HepG2 (cell line): ENCODE measurements around the gene NOXO1. TPM values are rescaled to one million over a fixed set of nuclear protein-coding genes. Genes with fewer than 3 reads are reported as not detected.
A peak's percentile ranks its signal among the peaks of the same experiment; 100 is the strongest.

Experiments
- BCLAF1 ChIP-seq: fragments of 450-650 bp; IDR thresholded peaks from 2 replicates; pipeline ENCODE4 v1.6.1; 2017; ENCODE audit warnings: mild to moderate bottlenecking
- CHD2 ChIP-seq: IDR thresholded peaks from 2 replicates; pipeline ENCODE4 v1.6.1; 2011; ENCODE audit warnings: low read depth, low read length, improper control_type of control experiment
- DZIP1 ChIP-seq: sonication (generic); formaldehyde crosslinking; IDR thresholded peaks from 2 replicates; pipeline ENCODE4 v1.5.0; 2020; ENCODE audit warnings: mild to moderate bottlenecking, missing genetic modification reagents
- GABPA ChIP-seq, 2 experiments: IDR thresholded peaks; 2 replicates each; pipeline ENCODE4 v1.6.1; 2011 to 2016; ENCODE audit warnings: low read depth in 2 of 2, low read length in 1 of 2, missing biosample characterization in 1 of 2, missing genetic modification characterization in 1 of 2
- HHEX ChIP-seq: IDR thresholded peaks from 2 replicates; pipeline ENCODE4 v1.6.1; 2016; ENCODE audit warnings: control low read depth
- NCOR1 ChIP-seq: fragments of 200-600 bp; sonication (generic); IDR thresholded peaks from 2 replicates; pipeline ENCODE4 v1.7.0; 2017; ENCODE audit warnings: antibody characterized with exemption, low read length, borderline replicate concordance
- NR2F2 ChIP-seq: IDR thresholded peaks from 2 replicates; pipeline ENCODE4 v1.6.1; 2012; ENCODE audit warnings: low read depth, inconsistent platforms, borderline replicate concordance
- PHB2 ChIP-seq: fragments of 450-650 bp; IDR thresholded peaks from 2 replicates; pipeline ENCODE4 v1.6.1; 2018; ENCODE audit not compliant: partially characterized antibody
- REPIN1 ChIP-seq: sonication (generic); formaldehyde crosslinking; IDR thresholded peaks from 2 replicates; pipeline ENCODE4 v1.8.0; 2022; ENCODE audit warnings: missing genetic modification reagents, low read depth, mild to moderate bottlenecking, borderline replicate concordance
- TRIM24 ChIP-seq: sonication (generic); formaldehyde crosslinking; IDR thresholded peaks from 2 replicates; pipeline ENCODE4 v1.8.0; 2022; ENCODE audit warnings: mild to moderate bottlenecking, missing genetic modification reagents
- YEATS2 ChIP-seq: sonication (generic); formaldehyde crosslinking; IDR thresholded peaks from 2 replicates; pipeline ENCODE4 v1.4.0; 2020; ENCODE audit warnings: missing genetic modification reagents, borderline replicate concordance
- ZFP1 ChIP-seq: IDR thresholded peaks from 2 replicates; pipeline ENCODE4 v1.6.1; 2016
- ZNF367 ChIP-seq: sonication (generic); formaldehyde crosslinking; IDR thresholded peaks from 2 replicates; pipeline ENCODE4 v1.4.0; 2020; ENCODE audit warnings: missing genetic modification reagents, borderline replicate concordance
- ZNF432 ChIP-seq: sonication (generic); formaldehyde crosslinking; IDR thresholded peaks from 2 replicates; pipeline ENCODE4 v1.5.0; 2020; ENCODE audit warnings: missing genetic modification reagents, mild to moderate bottlenecking, borderline replicate concordance
- ZNF510 ChIP-seq: sonication (generic); formaldehyde crosslinking; IDR thresholded peaks from 2 replicates; pipeline ENCODE4 v1.4.0; 2020; ENCODE audit warnings: low read depth, mild to moderate bottlenecking, missing genetic modification reagents
- ZNF589 ChIP-seq: sonication (generic); formaldehyde crosslinking; conservative IDR thresholded peaks from 2 replicates; pipeline ENCODE4 v1.8.0; 2022; ENCODE audit warnings: mild to moderate bottlenecking, moderate library complexity, missing genetic modification reagents
- ZNF652 ChIP-seq: IDR thresholded peaks from 2 replicates; pipeline ENCODE4 v1.6.1; 2016; ENCODE audit warnings: low read depth, borderline replicate concordance
- polyA plus RNA-seq, 8 experiments: library from polyadenylated mRNA; depleted of rRNA in 3 of 8; stranded (reverse) in 7 of 8; unstranded in 1 of 8; fragments of >200 nt; fragmentation: Illumina TruSeq in 4 of 8; extraction: Trizol in 4 of 8; gene quantifications; 2 replicates each; pipeline versions ENCODE4 v1.2.1 to v1.2.3, GENCODE V29; 2011 to 2016; ENCODE audit warnings: low read depth in 4 of 8, missing spikeins in 1 of 8, mixed read lengths in 1 of 8; ENCODE audit not compliant: insufficient read depth in 1 of 8
- total RNA-seq, 5 experiments: library from RNA; depleted of rRNA; stranded (reverse); fragments of >200 nt; fragmentation: Illumina TruSeq; extraction: Trizol; gene quantifications; 2 replicates each; pipeline ENCODE4 v1.2.3, GENCODE V29; 2016; ENCODE audit warnings: low read depth in 1 of 5
- TF ChIP-seq, protein P1 (sequence below): sonication (generic); formaldehyde crosslinking; IDR thresholded peaks from 2 replicates; pipeline ENCODE4 v1.4.0; 2020; ENCODE audit warnings: missing genetic modification reagents

Gene NOXO1
- total and polyA plus RNA-seq, 2 of the 13 experiments (the other 11 are each of a cell fraction or from before 2014, with no cell fraction given) = 0.69 to 1.4 TPM

- TF ChIP-seq CHD2 = no peak
- TF ChIP-seq NR2F2 = peak; percentile 97
- TF ChIP-seq ZNF589 (CRISPR knock-in tag) = 0 out of 2 replicates have a peak, but pooled peaks have one; percentile 39
- no peak for TF ChIP-seq TRIM24 (CRISPR knock-in tag)
- peak; percentile 80; the same call in 1 of the 2 replicates for TF ChIP-seq REPIN1
- TF ChIP-seq ZNF367 (CRISPR knock-in tag) = no peak
- no peak for TF ChIP-seq ZNF652
- peak; percentile 43; the same call in 1 of the 2 replicates for TF ChIP-seq GABPA (IDR thresholded peaks at IDR 0.05; ENCODE audit: low read depth, low read length)
- no peak for TF ChIP-seq GABPA (CRISPR knock-in tag; IDR thresholded peaks at IDR 0.05; ENCODE audit: low read depth)
- TF ChIP-seq HHEX (CRISPR knock-in tag) = no peak
- TF ChIP-seq ZFP1 (CRISPR knock-in tag) = no peak; the same call in 1 of the 2 replicates
- TF ChIP-seq NCOR1 = peak; percentile 71; the same call in 1 of the 2 replicates
- no peak for TF ChIP-seq PHB2
- peak; percentile 54; the same call in 1 of the 2 replicates for TF ChIP-seq YEATS2 (CRISPR knock-in tag)
- no peak for TF ChIP-seq ZNF432 (CRISPR knock-in tag)
- no peak for TF ChIP-seq BCLAF1
- peak; percentile 36; the same call in 1 of the 2 replicates for TF ChIP-seq DZIP1 (CRISPR knock-in tag)
- TF ChIP-seq, protein P1, sequence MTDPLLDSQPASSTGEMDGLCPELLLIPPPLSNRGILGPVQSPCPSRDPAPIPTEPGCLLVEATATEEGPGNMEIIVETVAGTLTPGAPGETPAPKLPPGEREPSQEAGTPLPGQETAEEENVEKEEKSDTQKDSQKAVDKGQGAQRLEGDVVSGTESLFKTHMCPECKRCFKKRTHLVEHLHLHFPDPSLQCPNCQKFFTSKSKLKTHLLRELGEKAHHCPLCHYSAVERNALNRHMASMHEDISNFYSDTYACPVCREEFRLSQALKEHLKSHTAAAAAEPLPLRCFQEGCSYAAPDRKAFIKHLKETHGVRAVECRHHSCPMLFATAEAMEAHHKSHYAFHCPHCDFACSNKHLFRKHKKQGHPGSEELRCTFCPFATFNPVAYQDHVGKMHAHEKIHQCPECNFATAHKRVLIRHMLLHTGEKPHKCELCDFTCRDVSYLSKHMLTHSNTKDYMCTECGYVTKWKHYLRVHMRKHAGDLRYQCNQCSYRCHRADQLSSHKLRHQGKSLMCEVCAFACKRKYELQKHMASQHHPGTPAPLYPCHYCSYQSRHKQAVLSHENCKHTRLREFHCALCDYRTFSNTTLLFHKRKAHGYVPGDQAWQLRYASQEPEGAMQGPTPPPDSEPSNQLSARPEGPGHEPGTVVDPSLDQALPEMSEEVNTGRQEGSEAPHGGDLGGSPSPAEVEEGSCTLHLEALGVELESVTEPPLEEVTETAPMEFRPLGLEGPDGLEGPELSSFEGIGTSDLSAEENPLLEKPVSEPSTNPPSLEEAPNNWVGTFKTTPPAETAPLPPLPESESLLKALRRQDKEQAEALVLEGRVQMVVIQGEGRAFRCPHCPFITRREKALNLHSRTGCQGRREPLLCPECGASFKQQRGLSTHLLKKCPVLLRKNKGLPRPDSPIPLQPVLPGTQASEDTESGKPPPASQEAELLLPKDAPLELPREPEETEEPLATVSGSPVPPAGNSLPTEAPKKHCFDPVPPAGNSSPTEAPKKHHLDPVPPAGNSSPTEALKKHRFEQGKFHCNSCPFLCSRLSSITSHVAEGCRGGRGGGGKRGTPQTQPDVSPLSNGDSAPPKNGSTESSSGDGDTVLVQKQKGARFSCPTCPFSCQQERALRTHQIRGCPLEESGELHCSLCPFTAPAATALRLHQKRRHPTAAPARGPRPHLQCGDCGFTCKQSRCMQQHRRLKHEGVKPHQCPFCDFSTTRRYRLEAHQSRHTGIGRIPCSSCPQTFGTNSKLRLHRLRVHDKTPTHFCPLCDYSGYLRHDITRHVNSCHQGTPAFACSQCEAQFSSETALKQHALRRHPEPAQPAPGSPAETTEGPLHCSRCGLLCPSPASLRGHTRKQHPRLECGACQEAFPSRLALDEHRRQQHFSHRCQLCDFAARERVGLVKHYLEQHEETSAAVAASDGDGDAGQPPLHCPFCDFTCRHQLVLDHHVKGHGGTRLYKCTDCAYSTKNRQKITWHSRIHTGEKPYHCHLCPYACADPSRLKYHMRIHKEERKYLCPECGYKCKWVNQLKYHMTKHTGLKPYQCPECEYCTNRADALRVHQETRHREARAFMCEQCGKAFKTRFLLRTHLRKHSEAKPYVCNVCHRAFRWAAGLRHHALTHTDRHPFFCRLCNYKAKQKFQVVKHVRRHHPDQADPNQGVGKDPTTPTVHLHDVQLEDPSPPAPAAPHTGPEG = peak; percentile 51; the same call in 1 of the 2 replicates
- no peak; the same call in 1 of the 2 replicates for TF ChIP-seq ZNF510
Observed at GRCh38 chr16:1983544-1984346, 2.5 kb upstream of the NOXO1 start, which contains the start of gene GFER (continued).
